NCI-H1930 (cell line): ENCODE results near the gene UBL7.
"Not testable (repeated sequence)": the region's sequence is repeated elsewhere in the genome, so short reads cannot be mapped to it uniquely, and the experiment has no call there.

ENCODE experiments used
- DNase-seq, 2 experiments: peaks; one replicate each; lab custom pipeline; 2025; lab: John Stamatoyannopoulos, UW

Gene UBL7

GRCh38 chr15:74463634-74464033 is 2.7 kb upstream of the UBL7 start:
- no peak for DNase-seq

DNA sequence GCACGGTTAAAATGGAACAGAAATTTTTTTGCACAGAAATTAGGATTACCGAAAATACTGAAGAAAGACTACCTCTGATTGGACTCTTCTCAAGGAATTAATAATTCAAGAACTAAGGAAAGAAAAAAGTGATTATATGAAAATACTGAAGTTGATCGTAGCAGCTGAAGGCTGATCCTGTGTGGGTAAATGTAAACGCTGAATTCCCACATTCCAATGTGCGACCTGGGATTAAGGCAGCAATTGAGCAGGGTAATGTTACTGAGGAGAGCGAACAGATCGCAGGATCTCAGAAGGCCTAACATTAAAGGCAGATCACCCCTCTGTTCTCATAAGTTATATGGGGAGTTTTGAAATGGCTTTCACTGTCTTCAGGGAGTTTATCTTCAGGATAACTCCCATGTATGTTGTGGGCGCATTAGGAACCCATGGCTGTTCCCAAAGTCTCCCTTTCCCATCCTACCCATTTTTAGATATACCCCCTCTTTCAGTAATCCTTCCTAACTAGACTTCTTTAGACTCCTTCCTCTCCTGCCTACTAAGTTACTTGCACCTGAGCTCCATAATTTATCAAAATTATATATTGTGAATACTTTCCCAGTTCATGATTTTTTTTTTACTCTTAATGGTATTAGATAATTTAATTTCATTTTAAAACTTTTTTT is 1.0 kb upstream of the UBL7 start:
- no peak for DNase-seq

DNA sequence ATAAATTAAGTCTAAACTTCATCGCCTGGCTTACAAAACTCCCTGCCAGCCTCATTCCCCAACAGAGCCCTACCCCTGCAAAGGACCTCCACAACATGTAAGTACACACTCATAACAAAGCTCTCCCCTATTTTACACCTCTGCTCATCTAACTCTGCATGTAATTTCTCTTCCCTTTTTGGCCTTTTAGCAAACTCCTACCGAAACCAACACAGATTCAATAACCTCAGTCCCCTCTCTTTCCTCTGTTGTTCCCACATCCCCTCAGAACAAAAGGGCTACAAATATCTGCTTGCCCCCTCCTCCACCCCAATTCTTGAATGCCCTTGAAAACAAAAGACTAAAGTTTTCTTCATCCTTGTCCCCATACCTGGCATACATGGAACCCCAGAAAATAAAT is 662 bp downstream of the UBL7 start:
- no peak for DNase-seq

DNA sequence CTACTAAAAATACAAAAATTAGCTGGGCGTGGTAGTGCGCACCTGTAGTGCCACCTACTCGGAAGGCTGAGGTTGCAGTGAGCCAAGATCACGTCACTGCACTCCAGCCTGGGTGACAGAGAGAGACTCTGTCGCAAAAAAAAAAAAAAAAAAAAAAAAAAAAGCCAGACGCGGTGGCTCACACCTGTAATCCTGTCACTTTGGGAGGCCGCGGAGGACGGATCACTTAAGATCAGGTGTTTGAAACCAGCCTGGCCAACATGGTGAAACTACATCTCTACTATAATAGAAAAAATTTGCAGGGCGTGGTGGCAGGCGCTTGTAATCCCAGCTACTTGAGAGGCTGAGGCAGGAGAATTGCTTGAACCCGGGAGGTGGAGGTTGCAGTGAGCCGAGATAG is 1.2 kb downstream of the UBL7 start:
- DNase-seq, result not testable (repeated sequence)

DNA sequence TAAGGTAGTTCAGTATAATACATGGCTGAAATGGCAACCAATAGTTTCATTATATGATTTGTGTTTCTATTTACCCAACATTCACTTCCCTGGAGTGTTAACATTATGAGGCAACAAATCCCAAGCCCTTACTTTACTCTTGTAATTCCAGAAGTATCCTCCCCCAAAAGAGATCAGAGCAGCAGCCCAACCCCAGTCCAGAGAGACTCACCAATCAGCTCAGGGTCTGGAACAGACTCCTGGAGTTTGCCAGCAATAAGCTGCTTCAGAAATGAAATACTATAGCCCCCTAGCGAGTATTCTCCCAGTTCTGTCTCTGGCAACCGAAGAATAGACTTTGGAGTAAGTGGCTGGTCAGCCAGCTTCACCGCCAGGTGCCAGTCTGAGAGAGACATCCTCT is 2.5 kb downstream of the UBL7 start:
- no peak for DNase-seq

GRCh38 chr15:74457036-74457435 is 3.9 kb downstream of the UBL7 start:
- not testable (repeated sequence) for DNase-seq

DNA sequence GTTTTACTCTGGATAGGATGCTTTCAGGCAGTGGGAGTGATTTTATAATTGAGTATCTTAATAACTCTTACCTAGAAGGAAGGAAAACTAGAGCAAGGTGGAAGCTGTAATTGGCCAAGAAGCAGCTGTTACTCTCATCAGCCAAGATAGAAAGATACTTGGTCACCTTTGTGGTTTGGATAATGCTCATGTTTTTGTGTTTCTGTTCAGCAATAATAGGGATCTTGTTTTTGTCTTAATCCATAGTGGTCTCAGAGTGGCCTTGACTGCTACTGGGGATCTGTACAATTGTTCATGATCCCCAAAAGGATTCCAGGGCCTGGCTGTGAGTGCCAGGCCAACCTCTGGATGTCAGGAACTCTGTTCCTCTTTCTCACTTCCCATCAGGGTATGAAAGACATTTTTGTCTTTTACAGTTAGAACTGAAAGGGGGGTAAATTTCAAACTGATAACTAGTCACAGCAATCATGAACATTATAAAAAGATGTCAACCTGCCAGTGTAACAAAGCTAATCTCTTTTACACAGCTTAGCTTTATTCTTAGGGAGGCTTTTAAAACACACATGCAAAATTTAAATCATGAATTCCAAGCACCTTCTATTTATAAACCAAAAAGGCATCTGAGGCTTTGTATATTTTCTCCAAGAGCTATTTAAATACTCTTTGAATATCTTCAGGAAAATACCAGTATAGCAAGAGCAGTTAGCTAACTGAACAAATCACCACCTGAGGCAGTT is 6.0 kb downstream of the UBL7 start:
- DNase-seq, result no peak

GRCh38 chr15:74453925-74454763 is 6.8 kb downstream of the UBL7 start:
- no peak for DNase-seq

DNA sequence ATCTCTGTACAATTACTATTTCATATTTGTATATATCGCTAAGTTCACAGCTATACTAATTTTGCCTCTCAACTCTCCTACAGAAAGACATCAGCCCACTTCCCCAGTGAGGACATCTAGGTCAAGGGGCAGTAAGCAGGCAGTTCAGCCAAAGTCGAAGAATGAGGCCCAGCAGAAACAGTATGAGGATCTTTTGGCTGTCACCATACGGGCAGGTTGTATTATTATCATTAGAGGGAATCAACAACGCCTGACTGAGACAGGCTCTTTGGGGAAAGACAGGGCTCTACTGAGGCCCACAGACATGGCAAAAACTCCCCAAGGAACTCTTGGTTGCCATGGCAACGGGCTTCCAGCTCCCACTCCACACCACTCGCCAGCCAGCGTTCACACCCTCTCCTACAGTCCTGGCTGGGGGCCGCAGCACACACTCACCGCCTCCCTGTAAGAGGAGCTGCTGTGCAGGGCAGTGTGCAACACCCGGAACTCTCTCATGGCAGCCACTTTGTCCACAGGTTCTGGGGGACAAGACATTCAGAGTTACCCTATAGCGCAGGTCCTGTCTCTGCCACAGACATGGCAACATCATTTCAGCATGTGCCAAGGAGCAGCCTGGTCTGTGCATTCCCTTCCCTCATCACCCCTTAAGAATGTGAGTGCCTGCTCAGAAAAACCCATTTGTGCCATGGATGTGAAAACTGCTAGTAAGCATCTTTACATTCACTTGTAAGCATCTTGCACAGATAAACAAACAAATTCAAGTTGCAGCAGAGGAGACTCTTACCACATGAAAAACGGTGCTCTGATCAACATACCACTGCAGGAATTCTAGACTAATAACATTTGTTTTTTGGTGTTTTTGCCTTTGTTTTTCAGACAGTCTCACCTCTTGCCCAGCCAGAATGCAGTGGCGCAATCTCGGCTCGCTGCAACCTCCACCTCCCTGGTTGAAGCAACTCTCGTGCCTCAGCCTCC is 8.8 kb downstream of the UBL7 start:
- DNase-seq, result no peak

- no peak for DNase-seq
Observed at GRCh38 chr15:74451322-74451721, 9.6 kb downstream of the UBL7 start.

- no peak for DNase-seq
Observed at GRCh38 chr15:74449643-74450205, 11.2 kb downstream of the UBL7 start.

DNA sequence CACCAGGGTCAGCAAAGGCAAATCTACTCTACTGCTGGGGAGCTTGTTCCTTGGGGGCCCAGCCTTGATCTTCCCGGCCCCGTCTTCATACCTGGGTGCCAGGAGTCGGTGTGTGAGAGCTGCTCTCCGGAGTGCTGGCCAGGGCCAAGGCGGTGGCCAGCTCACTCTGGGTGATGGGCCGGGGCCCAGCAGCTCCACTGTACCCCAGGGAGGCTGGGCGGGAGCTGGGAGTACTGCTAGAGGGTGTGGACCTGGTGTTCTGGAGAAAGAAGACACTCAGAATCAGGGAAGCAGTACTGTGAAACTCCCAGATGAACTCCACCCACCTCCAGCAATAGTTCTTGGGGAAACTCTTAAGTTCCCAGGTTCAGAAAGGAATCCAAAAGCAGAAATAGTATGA is 11.9 kb downstream of the UBL7 start:
- DNase-seq, result no peak

- no peak for DNase-seq
Observed at GRCh38 chr15:74445816-74446763, 14.9 kb downstream of the UBL7 start.

- no peak for DNase-seq
Observed at GRCh38 chr15:74444106-74445062, 16.6 kb downstream of the UBL7 start.

DNA sequence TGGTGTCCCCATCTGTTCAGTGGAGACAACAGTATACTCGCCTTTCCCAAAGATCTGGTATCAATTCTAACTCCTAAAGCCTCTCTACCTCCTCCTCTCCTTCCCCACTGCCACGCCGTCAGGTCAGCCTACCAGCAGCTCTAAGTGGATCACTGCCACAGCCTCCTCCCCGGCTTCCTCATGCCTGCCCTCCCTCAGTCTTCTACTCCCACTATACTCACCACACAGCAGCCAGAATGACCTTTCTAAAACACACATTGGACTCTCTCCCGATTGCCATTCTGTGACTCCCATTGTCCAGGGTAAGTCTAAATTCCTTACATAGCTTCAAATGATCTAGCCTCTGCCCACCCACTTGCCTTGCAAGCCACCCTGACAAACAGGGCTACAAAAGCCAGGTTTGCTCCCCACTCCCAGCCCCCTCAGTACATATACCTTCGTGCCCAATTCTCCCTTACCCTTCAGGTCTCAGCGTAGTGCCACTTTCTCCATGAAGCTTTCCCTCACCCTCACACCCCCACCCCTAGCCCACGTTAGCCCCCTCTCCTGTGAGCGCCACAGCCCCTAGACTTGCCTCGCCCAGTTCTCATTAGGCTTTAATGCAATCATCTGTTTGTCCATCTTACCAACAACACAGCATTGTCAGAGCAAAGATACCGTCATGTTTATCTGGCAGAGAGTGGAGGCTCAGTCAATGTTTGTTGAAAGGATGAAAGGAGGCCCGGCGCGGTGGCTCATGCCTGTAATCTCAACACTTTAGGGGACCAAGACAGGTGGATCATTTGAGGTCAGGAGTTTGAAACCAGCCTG is 17.7 kb downstream of the UBL7 start:
- DNase-seq, result no peak

DNA sequence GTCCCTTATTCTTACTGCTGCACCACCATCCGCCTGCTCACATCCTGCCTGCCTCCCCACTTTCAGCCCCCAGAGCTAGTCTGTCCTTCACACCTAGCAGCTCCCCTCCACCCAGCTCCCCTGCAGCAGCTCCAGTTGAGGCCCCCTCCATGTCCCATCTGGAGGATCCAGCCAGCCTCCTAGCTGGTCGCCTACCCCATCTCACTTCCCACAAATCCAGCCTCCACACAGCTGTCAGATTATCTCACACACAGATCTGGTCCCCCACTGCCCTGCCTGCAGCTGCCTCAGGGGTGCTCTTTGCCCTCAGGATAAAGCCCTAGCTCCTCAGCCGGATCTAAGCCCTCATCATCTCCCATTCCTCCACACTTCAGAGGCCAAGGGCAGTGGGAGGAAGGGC is 18.4 kb downstream of the UBL7 start:
- DNase-seq, result no peak

- DNase-seq, result no peak
Observed at GRCh38 chr15:74442063-74442462, 18.9 kb downstream of the UBL7 start.
